GM18868 (cell line): ENCODE measurements around the gene FEV.

Experiments used
- ATAC-seq: cut with Tn5 transposase; IDR thresholded peaks from one replicate; pipeline ENCODE4 v1.9.1; 2021; ENCODE audit warnings: mild to moderate bottlenecking, moderate library complexity; ENCODE audit not compliant: unreplicated experiment

The FEV gene

GRCh38 chr2:218985021-218985324 lies at the start of gene FEV:
Gene FEV, minus strand, starts transcription at chr2:218985184. Its CDS starts 109 bp downstream, at chr2:218985075.
- no peak for ATAC-seq

- no peak for ATAC-seq
Measured at GRCh38 chr2:219032051-219032745, 47.2 kb upstream of the FEV start.

- no peak for ATAC-seq
Measured at GRCh38 chr2:219031005-219031738, 46.2 kb upstream of the FEV start.

- ATAC-seq: no peak
Measured at GRCh38 chr2:219030177-219030940, 45.4 kb upstream of the FEV start.

- ATAC-seq: peak; percentile 86
Measured at GRCh38 chr2:219029829-219030165, 44.8 kb upstream of the FEV start.

- ATAC-seq: peak; percentile 18
Measured at GRCh38 chr2:219028996-219029828, 44.2 kb upstream of the FEV start.

- ATAC-seq: no peak
Measured at GRCh38 chr2:219028141-219028540, 43.2 kb upstream of the FEV start.

GRCh38 chr2:219027511-219028055 lies 42.6 kb upstream of the FEV start:
- no peak for ATAC-seq

GRCh38 chr2:219026946-219027345 lies 42.0 kb upstream of the FEV start:
- ATAC-seq: no peak

- ATAC-seq: no peak
Measured at GRCh38 chr2:219025637-219026585, 40.9 kb upstream of the FEV start.

- no peak for ATAC-seq
Measured at GRCh38 chr2:219024059-219024458, 39.1 kb upstream of the FEV start.

GRCh38 chr2:219023045-219023605 lies 38.1 kb upstream of the FEV start:
- ATAC-seq: no peak

GRCh38 chr2:219022616-219023015 lies 37.6 kb upstream of the FEV start:
- ATAC-seq: no peak

- ATAC-seq: no peak
Measured at GRCh38 chr2:219022041-219022440, 37.1 kb upstream of the FEV start.

- no peak for ATAC-seq
Measured at GRCh38 chr2:219021591-219021990, 36.6 kb upstream of the FEV start.

GRCh38 chr2:219020604-219021365 lies 35.8 kb upstream of the FEV start:
- ATAC-seq: no peak

- no peak for ATAC-seq
Measured at GRCh38 chr2:219019436-219019835, 34.5 kb upstream of the FEV start.

- ATAC-seq: no peak
Measured at GRCh38 chr2:219018726-219019125, 33.7 kb upstream of the FEV start.

GRCh38 chr2:219018286-219018685 lies 33.3 kb upstream of the FEV start:
- ATAC-seq: no peak
